OCI-LY3 (cell line): ENCODE measurements around the gene CYTH1.

Source experiments
- H2AFZ ChIP-seq: fragments of 200-600, 300-600 bp; shearing (Covaris generic); 2 replicates; pipeline ENCODE4 v1.6.0; 2014; ENCODE audit warnings: antibody characterized with exemption, low read depth, low read length
- H3K27ac ChIP-seq: fragments of 200-600, 300-600 bp; sonication (generic); 2 replicates; pipeline ENCODE4 v1.5.1; 2014; ENCODE audit warnings: mild to moderate bottlenecking, low read length, moderate library complexity, mixed read lengths
- H3K27me3 ChIP-seq: fragments of 200-600, 300-600 bp; sonication (generic); 2 replicates; pipeline ENCODE4 v1.6.1; 2014; ENCODE audit warnings: low read depth, low read length, mixed read lengths
- H3K36me3 ChIP-seq: fragments of 200-600, 300-600 bp; sonication (generic); replicated peaks from 2 replicates; pipeline ENCODE3; 2014; ENCODE audit warnings: low read depth, low read length, mixed read lengths
- H3K4me1 ChIP-seq: fragments of 300-600, 200-600 bp; sonication (generic); 2 replicates; pipeline ENCODE4 v1.6.1; 2014; ENCODE audit warnings: low read length, mixed read lengths
- H3K4me2 ChIP-seq: fragments of 200-600, 300-600 bp; sonication (generic); 2 replicates; pipeline ENCODE4 v1.6.1; 2014; ENCODE audit warnings: low read length, mixed read lengths
- H3K4me3 ChIP-seq: fragments of 300-600, 200-600 bp; sonication (generic); 2 replicates; pipeline ENCODE4 v1.5.1; 2014; ENCODE audit warnings: antibody characterized with exemption, mild to moderate bottlenecking, low read length, moderate library complexity
- H3K79me2 ChIP-seq: fragments of 300-600, 200-600 bp; shearing (Covaris generic); 2 replicates; pipeline ENCODE4 v1.6.1; 2014; ENCODE audit warnings: mild to moderate bottlenecking, low read length, mixed read lengths
- H3K9ac ChIP-seq: fragments of 300-600, 200-600 bp; shearing (Covaris generic); 2 replicates; pipeline ENCODE4 v1.6.0; 2014; ENCODE audit warnings: mild to moderate bottlenecking, low read length, moderate library complexity
- H3K9me3 ChIP-seq: fragments of 200-600, 300-600 bp; shearing (Covaris generic); 2 replicates; pipeline ENCODE4 v1.6.1; 2014; ENCODE audit warnings: low read length, mixed read lengths; ENCODE audit not compliant: insufficient read depth
- H4K20me1 ChIP-seq: fragments of 200-600, 300-600 bp; sonication (generic); 2 replicates; pipeline ENCODE4 v1.6.1; 2016; ENCODE audit warnings: low read length, mixed read lengths; ENCODE audit not compliant: insufficient read depth
- CTCF ChIP-seq: fragments of 200-600, 300-600 bp; sonication (generic); IDR thresholded peaks from 2 replicates; pipeline ENCODE4 v1.5.1; 2014; ENCODE audit warnings: antibody characterized with exemption, low read length, low read depth
- EZH2phosphoT487 ChIP-seq: fragments of 200-600 bp; shearing (Covaris generic); IDR thresholded peaks from 2 replicates; pipeline ENCODE4 v1.6.1; 2018; ENCODE audit warnings: antibody characterized with exemption, mixed run types, low read depth

The CYTH1 gene

GRCh38 chr17:78712043-78712442 lies 70.0 kb downstream of the CYTH1 start:
- H3K4me2 ChIP-seq = no peak overlapping the region

GRCh38 chr17:78710607-78711006 lies 71.5 kb downstream of the CYTH1 start:
- no peak for TF ChIP-seq EZH2phosphoT487
- TF ChIP-seq CTCF = no peak
- Histone ChIP-seq H3K79me2 (peaks cover 74% of the 10 kb centered on the region), H3K4me3 (no peak overlapping the region)

More at GRCh38 chr17:78712043-78712442, 70.0 kb downstream of the CYTH1 start:
- Histone ChIP-seq H2AFZ (no peak overlapping the region), H3K9ac (no peak overlapping the region), H3K4me3 (no peak overlapping the region), H3K79me2 (peaks cover 85% of the 10 kb centered on the region), H3K27ac (no peak overlapping the region), H3K4me1 (peaks cover 65% of the 10 kb centered on the region), H3K36me3 (peaks cover 2% of the 10 kb centered on the region), H4K20me1 (peaks cover 47% of the 10 kb centered on the region), H3K9me3 (no peaks in the 10 kb centered on the region), H3K27me3 (no peaks in the 10 kb centered on the region)
- TF ChIP-seq CTCF (no peak), EZH2phosphoT487 (no peak)

GRCh38 chr17:78709751-78710181 lies 72.3 kb downstream of the CYTH1 start:
- peak overlapping the region; percentile 86 for H3K27ac ChIP-seq
- H3K9ac ChIP-seq = peak overlapping the region; percentile 32; the same call in 1 of the 2 replicates
- peaks cover 12% of the 10 kb centered on the region for H3K36me3 ChIP-seq

More at GRCh38 chr17:78710607-78711006, 71.5 kb downstream of the CYTH1 start:
- H3K4me1 ChIP-seq = peaks cover 65% of the 10 kb centered on the region
- no peak overlapping the region for H2AFZ ChIP-seq
- peaks cover 4% of the 10 kb centered on the region for H3K36me3 ChIP-seq
- peaks cover 35% of the 10 kb centered on the region for H4K20me1 ChIP-seq
- no peak overlapping the region for H3K9ac ChIP-seq
- H3K27ac ChIP-seq = peak overlapping the region; percentile 86; the same call in 1 of the 2 replicates
- H3K27me3 ChIP-seq = no peaks in the 10 kb centered on the region
- H3K4me2 ChIP-seq = peak overlapping the region; percentile 70; the same call in 1 of the 2 replicates
- no peaks in the 10 kb centered on the region for H3K9me3 ChIP-seq

More at GRCh38 chr17:78709751-78710181, 72.3 kb downstream of the CYTH1 start:
- Histone ChIP-seq H3K4me2 (peak overlapping the region; percentile 70), H3K4me1 (peaks cover 65% of the 10 kb centered on the region), H2AFZ (no peak overlapping the region), H3K4me3 (peak overlapping the region; percentile 47; the same call in 1 of the 2 replicates), H3K9me3 (no peaks in the 10 kb centered on the region), H3K79me2 (peaks cover 74% of the 10 kb centered on the region), H4K20me1 (peaks cover 26% of the 10 kb centered on the region), H3K27me3 (no peaks in the 10 kb centered on the region)
- TF ChIP-seq CTCF = no peak
- TF ChIP-seq EZH2phosphoT487 = no peak
